HG02840 (cell line): Measurements from ENCODE around the gene PPP5C.
"Not testable (repeated sequence)": the region's sequence is repeated elsewhere in the genome, so short reads cannot be mapped to it uniquely, and the experiment has no call there.

Experiments used
- ATAC-seq: cut with Tn5 transposase; IDR thresholded peaks from one replicate; pipeline ENCODE4 v1.9.1; 2021; ENCODE audit warnings: mild to moderate bottlenecking, moderate library complexity, moderate number of reproducible peaks; ENCODE audit not compliant: unreplicated experiment, low FRiP score

Gene PPP5C

GRCh38 chr19:46346821-46347571, at the start of gene PPP5C:
Gene PPP5C, plus strand, starts transcription at chr19:46347087. Its CDS starts 10 bp downstream, at chr19:46347097.
- peak; percentile 50 for ATAC-seq

GRCh38 chr19:46297700-46298478, 49.0 kb upstream of the PPP5C start:
- no peak for ATAC-seq

- ATAC-seq, result no peak
Observed at GRCh38 chr19:46298479-46299003, 48.3 kb upstream of the PPP5C start.

- no peak for ATAC-seq
Observed at GRCh38 chr19:46299004-46299509, 47.8 kb upstream of the PPP5C start.

- no peak for ATAC-seq
Observed at GRCh38 chr19:46299695-46300094, 47.2 kb upstream of the PPP5C start.

- no peak for ATAC-seq
Observed at GRCh38 chr19:46303322-46303690, 43.6 kb upstream of the PPP5C start.

GRCh38 chr19:46303691-46304397, 43.0 kb upstream of the PPP5C start:
- ATAC-seq, result no peak

- no peak for ATAC-seq
Observed at GRCh38 chr19:46306501-46306900, 40.4 kb upstream of the PPP5C start.

- ATAC-seq, result no peak
Observed at GRCh38 chr19:46308510-46308909, 38.4 kb upstream of the PPP5C start.

GRCh38 chr19:46309056-46309455, 37.8 kb upstream of the PPP5C start:
- no peak for ATAC-seq

- no peak for ATAC-seq
Observed at GRCh38 chr19:46311444-46311843, 35.4 kb upstream of the PPP5C start.

GRCh38 chr19:46313540-46314469, 33.1 kb upstream of the PPP5C start:
- ATAC-seq, result not testable (repeated sequence)

- no peak for ATAC-seq
Observed at GRCh38 chr19:46317339-46317738, 29.5 kb upstream of the PPP5C start.

GRCh38 chr19:46319613-46320012, 27.3 kb upstream of the PPP5C start:
- no peak for ATAC-seq

- no peak for ATAC-seq
Observed at GRCh38 chr19:46320559-46320958, 26.3 kb upstream of the PPP5C start.

- ATAC-seq, result no peak
Observed at GRCh38 chr19:46321653-46322052, 25.2 kb upstream of the PPP5C start.

- ATAC-seq, result not testable (repeated sequence)
Observed at GRCh38 chr19:46323227-46323626, 23.7 kb upstream of the PPP5C start.

- no peak for ATAC-seq
Observed at GRCh38 chr19:46324277-46324676, 22.6 kb upstream of the PPP5C start.

- no peak for ATAC-seq
Observed at GRCh38 chr19:46326608-46327007, 20.3 kb upstream of the PPP5C start.

GRCh38 chr19:46328079-46328478, 18.8 kb upstream of the PPP5C start:
- ATAC-seq, result no peak
